ENCODE results near the gene PTCD1. TPM values are rescaled to one million over a fixed set of nuclear protein-coding genes. Genes with fewer than 3 reads are reported as not detected.
A peak's percentile ranks its signal among the peaks of the same experiment; 100 is the strongest.

The PTCD1 gene
- total and polyA plus RNA-seq, 9 donors, result 3.5 to 8.3 (median 7.3) TPM

GRCh38 chr7:99408379-99409191 lies 30.0 kb downstream of the PTCD1 start, which contains the start of the genes BUD31 and PDAP1:
TSS of gene BUD31 (plus strand) at chr7:99408969. CDS start at chr7:99411093, 2,124 bp downstream.
TSS of gene PDAP1 (minus strand) at chr7:99408597. CDS start at chr7:99408548, 49 bp downstream.
- Histone ChIP-seq H3K27me3 (no peaks in the 10 kb centered on the region), H3K4me1 (ENCODE audit: insufficient read depth) (peaks cover 10% of the 10 kb centered on the region), H3K9me3 (no peaks in the 10 kb centered on the region), H3K27ac (peak within 1 kb of the TSS; percentile 73 to 99), H3K4me3 (peak within 1 kb of the TSS; percentile 100), H3K36me3 (no peaks in the 10 kb centered on the region)
- TF ChIP-seq, protein P1, sequence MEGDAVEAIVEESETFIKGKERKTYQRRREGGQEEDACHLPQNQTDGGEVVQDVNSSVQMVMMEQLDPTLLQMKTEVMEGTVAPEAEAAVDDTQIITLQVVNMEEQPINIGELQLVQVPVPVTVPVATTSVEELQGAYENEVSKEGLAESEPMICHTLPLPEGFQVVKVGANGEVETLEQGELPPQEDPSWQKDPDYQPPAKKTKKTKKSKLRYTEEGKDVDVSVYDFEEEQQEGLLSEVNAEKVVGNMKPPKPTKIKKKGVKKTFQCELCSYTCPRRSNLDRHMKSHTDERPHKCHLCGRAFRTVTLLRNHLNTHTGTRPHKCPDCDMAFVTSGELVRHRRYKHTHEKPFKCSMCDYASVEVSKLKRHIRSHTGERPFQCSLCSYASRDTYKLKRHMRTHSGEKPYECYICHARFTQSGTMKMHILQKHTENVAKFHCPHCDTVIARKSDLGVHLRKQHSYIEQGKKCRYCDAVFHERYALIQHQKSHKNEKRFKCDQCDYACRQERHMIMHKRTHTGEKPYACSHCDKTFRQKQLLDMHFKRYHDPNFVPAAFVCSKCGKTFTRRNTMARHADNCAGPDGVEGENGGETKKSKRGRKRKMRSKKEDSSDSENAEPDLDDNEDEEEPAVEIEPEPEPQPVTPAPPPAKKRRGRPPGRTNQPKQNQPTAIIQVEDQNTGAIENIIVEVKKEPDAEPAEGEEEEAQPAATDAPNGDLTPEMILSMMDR (IDR thresholded peaks at IDR 0.05), result peak in 2 of 3 donors; percentile 60 to 77
- peak; percentile 77 for TF ChIP-seq POLR2A (IDR thresholded peaks at IDR 0.05)
- peak; percentile 73 for TF ChIP-seq EP300 (IDR thresholded peaks at IDR 0.05)
- 0 to 1% (median 1%) methylated on average over 57 to 72 of the region's 72 CpGs for WGBS, 3 donors
- DNase-seq, result peak; percentile 92 to 96 (median 94)
- intact Hi-C loops (cut with DNase I), result loop anchor here in 1 of 4 donors (10.0 kb wide), 1 partner anchor 146 kb away; the partner anchor contains the start of genes FAM200A and ZNF655

DNA sequence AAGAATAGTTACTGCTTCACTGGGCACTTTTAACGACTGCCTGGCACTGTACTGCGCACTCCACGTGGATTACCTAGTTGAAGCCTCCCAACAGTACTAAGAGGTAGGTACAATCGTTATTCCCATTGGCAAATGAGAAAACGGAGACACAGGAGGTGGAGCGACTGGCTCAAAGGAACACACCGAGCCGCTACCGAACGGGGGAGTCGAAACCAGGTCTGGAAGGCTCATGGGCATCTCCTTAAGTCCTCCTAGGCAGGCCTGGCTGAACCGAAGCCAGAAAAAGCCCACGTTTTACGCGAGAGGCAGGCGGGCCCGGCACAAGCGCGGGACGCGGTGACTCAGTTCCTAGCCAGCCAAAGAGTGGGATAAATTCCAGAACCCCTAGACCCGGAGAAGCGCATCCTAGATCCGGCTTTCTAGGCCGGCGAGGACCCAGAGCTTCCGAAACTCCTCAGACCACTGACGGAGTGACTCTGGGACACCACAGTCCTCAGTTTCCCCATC lies 30.7 kb downstream of the PTCD1 start:
- WGBS, 3 donors, result 0% methylated on average over 28 of the region's 28 CpGs
- H3K4me1 ChIP-seq (ENCODE audit: insufficient read depth), result peaks cover 10% of the 10 kb centered on the region
- H3K36me3 ChIP-seq, result no peaks in the 10 kb centered on the region

DNA sequence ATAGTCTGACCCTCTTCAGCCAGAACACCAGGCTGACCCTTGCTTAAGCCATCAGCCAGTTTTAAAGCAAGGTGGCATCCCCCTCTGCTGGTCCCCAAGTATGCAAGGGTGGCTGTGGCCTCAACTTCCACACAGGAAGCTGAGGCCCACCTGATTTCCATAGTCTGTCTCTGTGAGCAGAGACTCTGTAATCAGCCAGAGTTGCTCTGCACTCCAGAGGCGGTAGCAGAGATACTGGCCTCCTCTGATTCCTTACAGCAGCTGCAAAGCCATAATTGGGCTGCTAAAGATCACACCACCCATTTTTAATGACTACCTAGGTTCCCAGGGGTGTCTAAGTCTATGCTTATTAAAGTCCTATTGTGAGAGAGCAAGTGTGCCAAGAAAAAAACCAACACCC lies 32.0 kb downstream of the PTCD1 start:
- Histone ChIP-seq H3K27me3 (no peaks in the 10 kb centered on the region), H3K4me1 (ENCODE audit: insufficient read depth) (peaks cover 10% of the 10 kb centered on the region), H3K36me3 (no peaks in the 10 kb centered on the region), H3K4me3 (no peak overlapping the region), H3K27ac (no peak overlapping the region), H3K9me3 (no peaks in the 10 kb centered on the region)
- WGBS, 3 donors, result 63 to 77% (median 64%) methylated on average over 1 of the region's 1 CpG
- no peak for DNase-seq
- no peak for TF ChIP-seq POLR2A (IDR thresholded peaks at IDR 0.05)
- TF ChIP-seq, protein P1 (IDR thresholded peaks at IDR 0.05), result no peak
- no peak for TF ChIP-seq EP300 (IDR thresholded peaks at IDR 0.05)
- intact Hi-C loops (cut with DNase I), result loop anchor here in 1 of 4 donors (10.0 kb wide), 1 partner anchor 148 kb away; the partner anchor contains the start of genes FAM200A and ZNF655

More for the DNA sequence above, 30.7 kb downstream of the PTCD1 start:
- intact Hi-C loops (cut with DNase I), result loop anchor here in 1 of 4 donors (10.0 kb wide), 1 partner anchor 147 kb away; the partner anchor contains the start of genes FAM200A and ZNF655
- TF ChIP-seq EP300 (IDR thresholded peaks at IDR 0.05) (no peak), POLR2A (IDR thresholded peaks at IDR 0.05) (no peak)
- TF ChIP-seq, protein P1 (IDR thresholded peaks at IDR 0.05), result no peak
- DNase-seq, result peak; percentile 68 to 78 (median 76)
- no peaks in the 10 kb centered on the region for H3K27me3 ChIP-seq
- H3K4me3 ChIP-seq, result peak overlapping the region; percentile 100
- peak overlapping the region; percentile 73 to 99 for H3K27ac ChIP-seq
- H3K9me3 ChIP-seq, result no peaks in the 10 kb centered on the region

DNA sequence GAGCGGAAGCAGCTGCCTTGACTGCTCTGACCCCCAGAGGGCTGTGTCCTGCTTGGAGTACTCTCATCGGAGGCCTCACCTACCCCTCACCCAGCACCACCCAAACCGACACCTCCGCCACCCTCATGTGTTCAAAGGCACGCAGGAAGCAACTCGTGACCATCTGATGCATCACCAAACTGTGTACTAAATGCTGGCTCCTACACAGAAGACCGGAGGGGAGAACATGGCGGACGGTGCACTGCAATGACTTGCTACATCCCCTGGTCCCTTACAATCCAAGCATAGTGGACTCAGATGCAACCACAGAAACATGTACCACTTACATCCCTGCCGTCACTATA lies 33.6 kb downstream of the PTCD1 start:
- WGBS, 3 donors, result 89% methylated on average over 10 of the region's 10 CpGs
- Histone ChIP-seq H3K36me3 (no peaks in the 10 kb centered on the region), H3K27ac (no peak overlapping the region), H3K4me1 (ENCODE audit: insufficient read depth) (peaks cover 10% of the 10 kb centered on the region), H3K27me3 (no peaks in the 10 kb centered on the region), H3K9me3 (no peaks in the 10 kb centered on the region), H3K4me3 (no peak overlapping the region)
- TF ChIP-seq POLR2A (IDR thresholded peaks at IDR 0.05) (no peak), EP300 (IDR thresholded peaks at IDR 0.05) (no peak)
- TF ChIP-seq, protein P1 (IDR thresholded peaks at IDR 0.05), result no peak
- DNase-seq, result no peak
- intact Hi-C loops (cut with DNase I), result loop anchor here in 1 of 4 donors (10.0 kb wide), 1 partner anchor 150 kb away; the partner anchor contains the start of genes FAM200A and ZNF655

Data from ovary (tissue), 9 donors.